GM15510 (cell line): ENCODE data around the gene TACC3.

Source experiments
- POLR2A ChIP-seq: IDR thresholded peaks from 3 replicates; pipeline ENCODE4 v1.6.1; 2011; ENCODE audit warnings: borderline replicate concordance; ENCODE audit not compliant: insufficient read length; ENCODE audit errors: extremely low read depth

TACC3 gene

GRCh38 chr4:1775731-1776500, 54.6 kb downstream of the TACC3 start:
- TF ChIP-seq POLR2A: no peak

GRCh38 chr4:1776521-1777161, 55.3 kb downstream of the TACC3 start:
- no peak for TF ChIP-seq POLR2A

GRCh38 chr4:1777822-1778641, 56.7 kb downstream of the TACC3 start:
- TF ChIP-seq POLR2A: no peak

GRCh38 chr4:1778642-1779392, 57.5 kb downstream of the TACC3 start:
- TF ChIP-seq POLR2A: no peak

GRCh38 chr4:1779588-1780382, 58.5 kb downstream of the TACC3 start:
- no peak for TF ChIP-seq POLR2A

GRCh38 chr4:1780435-1780834, 59.1 kb downstream of the TACC3 start:
- TF ChIP-seq POLR2A: no peak

GRCh38 chr4:1783015-1783414, 61.7 kb downstream of the TACC3 start:
- TF ChIP-seq POLR2A: no peak

- no peak for TF ChIP-seq POLR2A
Measured at GRCh38 chr4:1783970-1784369, 62.6 kb downstream of the TACC3 start.

GRCh38 chr4:1784395-1784788, 63.1 kb downstream of the TACC3 start:
- no peak for TF ChIP-seq POLR2A

- no peak for TF ChIP-seq POLR2A
Measured at GRCh38 chr4:1784789-1785591, 63.7 kb downstream of the TACC3 start.

GRCh38 chr4:1785592-1785991, 64.3 kb downstream of the TACC3 start:
- no peak for TF ChIP-seq POLR2A

- TF ChIP-seq POLR2A: no peak
Measured at GRCh38 chr4:1786544-1787362, 65.4 kb downstream of the TACC3 start.

- no peak for TF ChIP-seq POLR2A
Measured at GRCh38 chr4:1787411-1788077, 66.2 kb downstream of the TACC3 start.
